Ectodermal cell (in vitro differentiated cells): ENCODE measurements around the gene MRPL21.

Source experiments
- H3K27ac ChIP-seq: 2 replicates; pipeline ENCODE4 v1.7.0; 2013; ENCODE audit warnings: mild to moderate bottlenecking, low read depth, low read length; ENCODE audit not compliant: insufficient read depth, poor library complexity, severe bottlenecking
- H3K27me3 ChIP-seq: 2 replicates; pipeline ENCODE4 v1.7.0; 2013; ENCODE audit warnings: mild to moderate bottlenecking, low read length; ENCODE audit not compliant: insufficient read depth, control insufficient read depth, poor library complexity, severe bottlenecking
- H3K36me3 ChIP-seq: one replicate; pipeline ENCODE4 v1.7.0; 2013; ENCODE audit warnings: low read length; ENCODE audit not compliant: control insufficient read depth, insufficient read depth
- H3K4me1 ChIP-seq: one replicate; pipeline ENCODE4 v1.7.0; 2013; ENCODE audit warnings: low read length; ENCODE audit not compliant: control insufficient read depth, insufficient read depth
- H3K4me3 ChIP-seq: 2 replicates; pipeline ENCODE4 v1.7.0; 2013; ENCODE audit warnings: low read depth, low read length, control low read depth; ENCODE audit not compliant: insufficient read depth
- H3K9me3 ChIP-seq: 2 replicates; pipeline ENCODE4 v1.7.0; 2013; ENCODE audit warnings: mild to moderate bottlenecking, low read length, moderate library complexity; ENCODE audit not compliant: control insufficient read depth
- WGBS, 2 experiments: methylation state at CpG; one replicate each; pipeline ENCODE4 v1.1.7; 2013; ENCODE audit warnings: missing lambda C conversion rate in 2 of 2; 5-methylcytosine and 5-hydroxymethylcytosine counted together

The MRPL21 gene

DNA sequence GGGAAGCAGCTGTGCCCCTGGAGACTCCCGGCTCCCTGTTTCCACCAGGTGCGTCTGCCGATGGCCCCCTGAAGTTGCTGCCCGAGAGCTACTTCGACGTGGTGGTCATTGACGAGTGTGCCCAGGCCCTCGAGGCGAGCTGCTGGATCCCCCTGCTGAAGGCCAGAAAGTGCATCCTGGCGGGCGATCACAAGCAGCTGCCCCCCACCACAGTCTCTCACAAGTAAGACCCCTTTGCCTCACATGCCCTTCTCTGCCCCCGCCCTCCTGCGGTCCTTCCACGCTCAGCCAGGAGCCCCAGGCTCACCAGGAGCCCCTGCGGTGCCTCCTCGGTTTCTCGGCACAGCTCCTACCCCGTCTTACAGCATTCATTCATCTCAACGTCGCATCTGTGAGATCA lies 25.5 kb upstream of the MRPL21 start:
- Histone ChIP-seq H3K27ac (no peak overlapping the region), H3K4me1 (no peaks in the 10 kb centered on the region), H3K27me3 (no peaks in the 10 kb centered on the region), H3K9me3 (peaks cover 9% of the 10 kb centered on the region), H3K4me3 (no peak overlapping the region), H3K36me3 (peaks cover 48% of the 10 kb centered on the region)
- WGBS, 2 experiments = 94 to 96% methylated on average over 20 of the region's 20 CpGs

DNA sequence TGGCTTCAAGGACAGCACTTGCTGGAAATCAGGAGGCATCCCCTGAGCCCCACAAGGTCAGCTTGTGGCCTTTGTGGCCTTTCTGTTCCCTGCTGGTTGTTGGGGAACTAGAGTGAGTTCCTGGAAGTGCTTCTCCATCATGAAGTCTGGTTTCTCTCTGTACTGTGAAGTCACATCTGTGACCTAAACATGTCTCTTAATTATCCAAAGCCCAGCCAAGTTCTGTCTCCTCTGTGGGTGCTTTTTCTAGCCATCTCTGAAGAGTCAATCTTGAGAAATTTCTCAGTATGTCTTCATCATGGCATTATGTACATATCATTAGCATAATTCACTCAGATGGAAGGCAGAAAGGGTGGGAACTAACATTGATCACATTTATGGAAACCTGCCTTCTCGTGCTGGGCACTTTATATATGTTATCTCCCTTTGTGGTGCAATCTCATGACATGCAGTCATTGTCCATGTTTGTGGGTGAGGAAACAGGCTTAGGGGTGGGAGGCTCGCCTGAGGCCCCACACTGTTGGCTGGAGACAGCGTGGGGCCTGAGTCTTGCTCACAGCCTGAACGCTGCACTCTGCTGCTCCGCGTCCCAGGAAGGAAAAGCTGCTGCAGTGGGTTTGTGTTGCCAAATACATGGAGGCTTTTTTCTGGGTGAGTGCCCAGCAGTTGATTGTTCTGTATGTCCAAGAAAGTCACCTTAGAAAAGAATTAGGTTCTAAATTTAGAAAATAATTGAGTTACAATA lies 24.7 kb upstream of the MRPL21 start:
- Histone ChIP-seq H3K36me3 (peaks cover 53% of the 10 kb centered on the region), H3K9me3 (peaks cover 9% of the 10 kb centered on the region), H3K27me3 (no peaks in the 10 kb centered on the region), H3K4me3 (no peak overlapping the region), H3K27ac (no peak overlapping the region), H3K4me1 (no peaks in the 10 kb centered on the region)
- 92 to 97% methylated on average over 6 of the region's 6 CpGs for WGBS, 2 experiments

DNA sequence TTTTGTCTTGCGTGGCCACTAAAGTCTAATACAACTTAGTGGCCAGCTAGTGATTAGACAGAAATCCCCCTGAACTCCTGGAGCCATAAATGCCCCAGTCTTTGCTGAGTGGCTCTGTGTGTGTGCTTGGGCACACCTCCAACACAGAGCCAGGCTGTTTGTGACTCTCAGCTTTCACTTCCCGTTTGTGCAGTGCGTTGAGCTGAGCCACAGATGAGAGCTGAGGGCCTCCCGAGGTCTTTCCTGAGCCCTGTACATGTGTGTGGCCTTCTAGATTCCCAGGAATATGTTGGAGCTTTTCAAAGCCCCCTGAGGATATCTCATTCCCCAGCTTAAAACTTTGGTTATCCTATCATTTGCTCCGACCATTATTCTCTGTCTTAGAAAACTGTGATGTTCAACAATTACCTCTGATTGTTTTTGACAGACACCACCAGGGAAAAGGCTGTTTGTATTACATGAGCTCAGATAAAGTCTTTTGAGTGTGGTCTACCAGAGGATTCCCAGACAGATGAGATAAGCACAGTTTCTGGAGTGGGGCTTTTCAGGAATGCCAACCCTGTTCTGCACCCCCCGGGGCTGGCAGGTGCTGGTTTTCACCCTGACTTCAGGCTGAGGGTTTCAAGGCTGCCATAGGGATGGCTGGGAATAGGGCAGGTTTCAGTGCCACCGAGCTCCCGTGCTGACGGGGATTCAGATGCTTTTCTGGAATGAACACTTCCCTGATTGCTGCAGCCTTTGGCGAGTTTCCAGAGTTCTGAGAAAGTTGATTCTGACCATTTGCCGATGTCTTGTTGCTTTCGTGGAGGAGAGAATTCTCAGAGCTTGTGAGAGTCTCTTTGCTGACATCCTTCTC lies 23.9 kb upstream of the MRPL21 start:
- Histone ChIP-seq H3K9me3 (peaks cover 9% of the 10 kb centered on the region), H3K36me3 (peaks cover 54% of the 10 kb centered on the region), H3K27me3 (no peaks in the 10 kb centered on the region), H3K4me3 (no peak overlapping the region), H3K4me1 (no peaks in the 10 kb centered on the region), H3K27ac (no peak overlapping the region)
- WGBS, 2 experiments = 97% methylated on average over 12 of the region's 12 CpGs

DNA sequence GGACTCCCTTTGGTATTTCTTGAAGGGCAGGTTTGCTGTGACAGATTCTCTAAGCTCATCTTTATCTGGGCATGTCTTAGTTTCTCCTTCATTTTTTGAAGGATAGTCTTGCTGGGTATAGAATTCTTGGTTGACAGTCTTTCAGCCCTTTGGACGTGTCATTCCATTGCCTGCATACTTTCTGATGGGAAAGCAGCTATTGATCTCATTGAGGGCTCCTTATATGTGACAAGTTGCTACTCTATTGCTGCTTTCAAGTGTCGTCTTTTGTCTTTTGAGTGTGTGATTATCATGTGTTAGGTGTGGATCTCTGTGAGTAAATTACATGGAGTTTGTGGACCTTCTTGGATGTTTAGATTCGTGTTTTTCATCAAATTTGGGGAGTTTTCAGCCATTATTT lies 22.0 kb upstream of the MRPL21 start:
- 95 to 97% methylated on average over 3 of the region's 3 CpGs for WGBS, 2 experiments
- no peaks in the 10 kb centered on the region for H3K27me3 ChIP-seq
- H3K9me3 ChIP-seq = peaks cover 9% of the 10 kb centered on the region
- H3K36me3 ChIP-seq = peaks cover 67% of the 10 kb centered on the region
- H3K4me3 ChIP-seq = no peak overlapping the region
- H3K27ac ChIP-seq = no peak overlapping the region
- no peaks in the 10 kb centered on the region for H3K4me1 ChIP-seq

DNA sequence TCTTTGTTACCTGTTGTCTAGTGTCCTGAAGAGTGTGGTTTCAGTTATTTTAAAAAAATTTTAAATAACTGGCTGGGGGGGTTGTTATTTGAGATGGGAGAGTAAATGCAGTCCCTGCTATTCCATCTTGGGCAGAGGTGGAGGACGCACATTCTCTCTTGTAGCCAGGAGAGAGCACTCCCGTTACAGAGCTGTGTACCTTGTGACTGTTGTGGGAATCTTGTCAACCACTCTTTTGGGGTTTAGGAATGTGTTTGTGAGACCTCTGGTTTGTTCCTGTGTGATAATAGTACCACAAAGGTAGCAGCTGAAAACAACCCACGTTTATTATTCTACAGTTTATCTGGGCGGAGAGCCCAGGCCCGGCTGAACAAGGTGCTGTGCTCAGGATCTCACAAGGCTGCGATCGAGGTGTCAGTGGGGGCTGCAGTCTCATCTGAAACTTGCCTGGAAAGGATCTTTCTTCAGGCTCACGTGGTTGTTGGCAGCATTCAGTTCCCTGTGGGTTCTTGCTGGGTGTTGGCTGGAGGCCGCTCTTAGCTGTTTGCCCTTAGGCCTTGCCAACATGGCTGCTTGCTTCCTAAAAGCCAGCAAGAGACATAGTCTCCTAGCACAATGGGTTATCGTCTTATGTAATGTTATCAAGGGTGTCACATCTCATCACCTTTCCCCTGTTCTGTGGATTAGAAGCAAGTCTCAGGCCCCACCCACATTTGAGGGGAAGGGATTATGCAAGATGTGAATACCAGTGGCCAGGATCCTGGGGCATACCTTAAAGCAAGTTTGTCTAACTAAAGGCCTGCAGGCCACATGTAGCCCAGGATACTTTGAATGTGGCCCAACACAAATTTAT lies 20.7 kb upstream of the MRPL21 start:
- H3K9me3 ChIP-seq = peaks cover 9% of the 10 kb centered on the region
- H3K27ac ChIP-seq = no peak overlapping the region
- no peaks in the 10 kb centered on the region for H3K27me3 ChIP-seq
- no peaks in the 10 kb centered on the region for H3K4me1 ChIP-seq
- WGBS, 2 experiments = 96 to 97% methylated on average over 10 of the region's 10 CpGs
- peaks cover 62% of the 10 kb centered on the region for H3K36me3 ChIP-seq
- no peak overlapping the region for H3K4me3 ChIP-seq

- Histone ChIP-seq H3K36me3 (peaks cover 63% of the 10 kb centered on the region), H3K27me3 (no peaks in the 10 kb centered on the region), H3K4me3 (no peak overlapping the region), H3K27ac (no peak overlapping the region), H3K9me3 (peaks cover 9% of the 10 kb centered on the region), H3K4me1 (no peaks in the 10 kb centered on the region)
- WGBS, 2 experiments = 91 to 93% methylated on average over 3 of the region's 3 CpGs
Observed at GRCh38 chr11:68923614-68924013, 20.0 kb upstream of the MRPL21 start.

DNA sequence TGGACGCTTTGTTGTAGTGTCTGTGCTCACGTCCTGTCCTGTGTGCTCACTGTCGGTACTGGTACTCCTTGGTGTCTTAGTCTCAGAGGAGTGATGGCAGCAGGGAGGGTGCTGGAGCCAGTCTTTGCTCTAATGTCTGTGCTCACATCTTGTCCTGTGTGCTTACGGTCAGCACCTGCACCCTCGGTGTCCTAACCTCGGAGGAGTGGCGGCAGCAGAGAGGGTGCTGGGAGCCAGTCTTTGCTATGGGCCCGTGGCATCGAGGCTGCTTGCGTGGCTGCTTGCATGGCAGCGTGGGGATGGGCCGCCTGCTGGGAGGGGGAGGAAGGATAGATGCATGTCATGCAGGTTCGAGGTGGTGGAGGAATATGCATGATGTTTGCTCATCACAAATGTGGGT lies 12.8 kb upstream of the MRPL21 start:
- Histone ChIP-seq H3K4me1 (no peaks in the 10 kb centered on the region), H3K27ac (no peak overlapping the region), H3K9me3 (no peaks in the 10 kb centered on the region), H3K4me3 (no peak overlapping the region), H3K36me3 (peaks cover 30% of the 10 kb centered on the region), H3K27me3 (no peaks in the 10 kb centered on the region)
- WGBS, 2 experiments = 95 to 97% methylated on average over 13 of the region's 13 CpGs

- WGBS, 2 experiments = 95 to 97% methylated on average over 14 to 15 of the region's 15 CpGs
- Histone ChIP-seq H3K27ac (no peak overlapping the region), H3K36me3 (peaks cover 27% of the 10 kb centered on the region), H3K4me1 (no peaks in the 10 kb centered on the region), H3K4me3 (no peak overlapping the region), H3K9me3 (no peaks in the 10 kb centered on the region), H3K27me3 (no peaks in the 10 kb centered on the region)
Observed at GRCh38 chr11:68914761-68915160, 11.1 kb upstream of the MRPL21 start.

GRCh38 chr11:68913188-68913587 lies 9.6 kb upstream of the MRPL21 start:
- H3K4me1 ChIP-seq = no peaks in the 10 kb centered on the region
- peaks cover 23% of the 10 kb centered on the region for H3K36me3 ChIP-seq
- WGBS, 2 experiments = 88 to 94% methylated on average over 5 of the region's 5 CpGs
- H3K9me3 ChIP-seq = no peaks in the 10 kb centered on the region
- H3K4me3 ChIP-seq = no peak overlapping the region
- no peak overlapping the region for H3K27ac ChIP-seq
- H3K27me3 ChIP-seq = no peaks in the 10 kb centered on the region

GRCh38 chr11:68912254-68912653 lies 8.6 kb upstream of the MRPL21 start:
- 88 to 93% methylated on average over 5 of the region's 5 CpGs for WGBS, 2 experiments
- H3K4me3 ChIP-seq = no peak overlapping the region
- peaks cover 17% of the 10 kb centered on the region for H3K36me3 ChIP-seq
- H3K9me3 ChIP-seq = no peaks in the 10 kb centered on the region
- no peaks in the 10 kb centered on the region for H3K27me3 ChIP-seq
- H3K4me1 ChIP-seq = no peaks in the 10 kb centered on the region
- no peak overlapping the region for H3K27ac ChIP-seq
